GM21367 (cell line): ENCODE measurements around the gene C4orf50.

Source experiments
- ATAC-seq: cut with Tn5 transposase; IDR thresholded peaks from one replicate; pipeline ENCODE4 v1.9.1; 2021; ENCODE audit not compliant: unreplicated experiment

C4orf50 gene

GRCh38 chr4:6018331-6018730, at the start of gene C4orf50:
C4orf50 (minus strand) TSS chr4:6018431.
- ATAC-seq = no peak

- ATAC-seq = no peak
Measured at GRCh38 chr4:6065934-6066590, 47.8 kb upstream of the C4orf50 start.

DNA sequence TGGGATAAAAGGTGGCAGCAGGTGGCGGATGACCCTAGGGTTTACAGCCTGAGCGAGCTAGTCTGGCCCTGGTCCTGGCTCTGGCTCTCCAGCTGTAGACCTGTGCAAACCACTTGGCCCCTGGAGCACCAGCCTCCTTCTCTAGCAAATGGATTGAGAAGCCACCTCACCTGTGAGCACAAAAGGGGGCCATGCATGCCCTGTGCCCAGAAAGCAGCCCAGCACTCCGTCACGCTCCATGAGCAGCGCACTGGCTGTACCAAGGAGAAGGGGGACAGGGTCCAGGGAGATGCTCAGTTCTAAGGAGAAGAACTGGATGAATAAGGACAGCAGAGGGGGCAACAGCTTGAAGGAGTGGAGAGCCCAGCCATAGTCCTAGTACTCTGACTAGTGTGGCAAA, 46.9 kb upstream of the C4orf50 start:
- no peak for ATAC-seq

DNA sequence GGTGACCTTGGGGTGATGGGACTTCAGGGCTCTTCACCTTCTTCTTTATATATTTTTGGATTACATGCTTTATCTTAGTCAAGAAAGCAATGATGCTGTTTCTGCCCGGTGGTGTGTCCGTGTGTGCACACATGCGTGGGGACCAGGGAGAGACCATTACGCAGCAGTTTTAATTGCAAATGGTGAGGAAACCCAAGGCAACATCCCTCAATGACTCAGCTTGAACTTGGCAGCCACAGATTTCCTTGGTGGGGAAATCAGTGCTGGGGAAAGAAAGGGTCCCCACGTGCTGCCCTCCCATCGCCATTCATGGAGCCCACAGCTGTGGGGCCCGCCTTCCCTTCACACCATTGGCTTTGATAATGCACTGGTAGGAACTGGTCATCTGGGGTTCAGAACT, 46.2 kb upstream of the C4orf50 start:
- no peak for ATAC-seq

DNA sequence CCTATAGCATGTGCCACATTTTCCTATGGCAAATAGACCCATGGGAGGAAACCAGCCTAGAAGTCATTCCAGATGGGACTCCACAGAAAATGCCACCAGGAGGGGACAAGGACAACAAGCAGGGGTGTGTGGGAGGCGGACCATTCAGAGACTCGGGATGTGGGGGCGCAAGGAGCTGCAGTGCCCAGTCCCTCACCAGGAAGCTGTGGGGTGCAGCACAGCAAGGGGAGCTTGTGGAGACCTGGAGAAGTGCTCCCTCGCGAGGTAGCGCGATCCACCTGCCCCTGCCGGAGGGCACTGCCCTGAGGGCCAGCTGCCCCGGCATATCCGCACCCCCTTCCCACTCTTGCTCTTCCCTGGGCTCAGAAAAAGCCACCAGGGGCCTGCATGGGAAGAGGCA, 45.5 kb upstream of the C4orf50 start:
- ATAC-seq = no peak

DNA sequence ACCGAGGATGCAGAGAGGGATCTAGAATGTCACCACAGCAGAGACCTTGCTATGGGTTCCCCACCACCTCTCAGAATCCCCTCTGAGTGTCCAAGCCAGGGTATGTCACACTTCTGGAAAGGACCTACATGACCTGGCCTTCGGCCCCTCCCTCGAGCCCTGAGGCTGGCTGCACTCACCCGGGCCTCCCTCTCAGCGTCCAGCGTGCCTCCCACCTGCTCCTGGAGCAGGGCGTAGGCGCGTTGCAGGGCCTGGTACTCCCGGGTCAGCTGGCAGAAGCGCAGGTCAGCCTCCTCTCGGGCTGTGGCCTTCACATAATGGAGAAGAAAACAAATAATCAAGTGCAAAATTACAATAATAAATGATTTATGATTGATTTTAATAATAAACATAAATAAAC, 43.9 kb upstream of the C4orf50 start:
- ATAC-seq = no peak

GRCh38 chr4:6059375-6059805, 41.2 kb upstream of the C4orf50 start:
- ATAC-seq = no peak

- ATAC-seq = no peak
Measured at GRCh38 chr4:6058531-6059374, 40.5 kb upstream of the C4orf50 start.

- no peak for ATAC-seq
Measured at GRCh38 chr4:6056976-6057766, 38.9 kb upstream of the C4orf50 start.

GRCh38 chr4:6055436-6055835, 37.2 kb upstream of the C4orf50 start:
- no peak for ATAC-seq

- ATAC-seq = no peak
Measured at GRCh38 chr4:6055030-6055429, 36.8 kb upstream of the C4orf50 start.

- no peak for ATAC-seq
Measured at GRCh38 chr4:6054162-6054922, 36.1 kb upstream of the C4orf50 start.

DNA sequence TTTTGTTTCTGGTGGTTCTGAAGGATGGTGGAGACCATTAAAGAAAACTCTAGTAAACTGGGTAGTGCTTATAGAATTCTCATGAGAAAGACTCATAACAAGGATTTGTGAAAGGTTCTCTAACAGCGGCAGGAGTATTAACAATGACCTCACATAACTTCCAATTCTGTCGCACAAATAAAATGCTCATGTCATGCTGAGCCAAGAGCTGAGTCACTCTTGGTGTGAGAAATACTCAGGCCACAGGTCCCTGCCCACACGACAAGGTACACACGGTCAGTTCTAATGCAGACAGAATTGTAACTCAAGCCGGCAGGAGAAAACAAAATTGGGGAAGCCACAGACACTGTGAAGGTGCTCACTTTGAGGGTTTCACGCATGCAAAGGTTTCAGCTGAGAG, 34.4 kb upstream of the C4orf50 start:
- ATAC-seq = no peak

- no peak for ATAC-seq
Measured at GRCh38 chr4:6050551-6050950, 32.3 kb upstream of the C4orf50 start.

GRCh38 chr4:6049985-6050384, 31.8 kb upstream of the C4orf50 start:
- no peak for ATAC-seq

- no peak for ATAC-seq
Measured at GRCh38 chr4:6049278-6049677, 31.0 kb upstream of the C4orf50 start.

- ATAC-seq = no peak
Measured at GRCh38 chr4:6048537-6048936, 30.3 kb upstream of the C4orf50 start.

DNA sequence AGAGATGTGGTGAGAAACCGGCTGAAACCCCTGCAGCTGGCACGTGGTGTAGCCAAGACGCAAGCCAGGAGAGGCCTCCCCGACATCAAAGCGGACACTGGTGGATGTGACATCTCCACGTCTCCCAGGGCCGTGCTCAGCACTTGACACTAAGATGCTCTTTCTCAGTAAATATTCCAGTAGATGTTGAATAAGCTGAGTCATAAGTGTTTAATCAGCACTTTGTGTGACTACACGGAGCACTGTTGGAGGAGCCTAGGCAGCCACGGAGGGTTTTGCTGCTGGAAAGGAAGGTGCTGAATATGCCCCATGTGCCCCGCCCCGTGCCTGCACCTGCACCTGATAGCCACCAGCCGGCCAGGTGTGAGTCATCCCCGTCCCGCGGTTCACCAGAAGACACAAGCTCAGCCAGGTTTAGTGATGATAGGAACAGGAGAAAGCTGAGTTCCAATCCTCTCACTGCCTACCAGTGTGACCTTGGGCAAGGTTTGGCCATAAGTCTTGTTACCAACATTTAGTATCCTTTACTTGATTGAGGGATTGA, 29.0 kb upstream of the C4orf50 start:
- no peak for ATAC-seq

DNA sequence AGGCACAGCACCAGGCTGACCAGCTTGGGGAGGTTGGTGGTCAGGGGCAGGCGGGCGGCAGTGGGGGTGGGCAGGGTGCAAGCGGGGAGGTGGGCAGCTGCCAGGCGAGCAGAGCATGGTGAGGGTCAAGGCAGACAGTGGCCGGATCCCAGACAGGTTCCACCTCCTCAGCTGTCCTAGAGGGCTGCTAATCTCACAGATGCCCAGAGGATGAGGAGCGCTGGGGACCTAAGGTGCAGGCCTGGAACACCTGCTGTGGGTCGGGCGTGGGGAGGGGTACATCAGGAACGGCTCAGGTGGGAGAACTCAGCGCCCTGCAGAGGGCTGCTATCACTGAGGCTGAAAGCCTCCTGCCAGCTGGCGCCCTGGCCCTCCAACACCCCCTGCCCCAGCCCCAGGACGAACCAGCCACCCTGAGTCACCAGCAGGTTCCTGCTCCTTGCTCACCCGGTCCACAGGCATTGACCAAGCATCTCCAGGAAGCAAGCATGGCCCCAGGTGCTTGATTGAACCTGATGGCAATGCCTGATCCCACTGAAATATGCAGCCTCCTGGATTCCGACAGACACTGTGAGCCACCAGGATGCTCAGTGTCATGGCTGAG, 28.4 kb upstream of the C4orf50 start:
- no peak for ATAC-seq

GRCh38 chr4:6044805-6045204, 26.6 kb upstream of the C4orf50 start:
- ATAC-seq = no peak
